ENCODE results near the gene OLA1. TPM values are rescaled to one million over a fixed set of nuclear protein-coding genes. Genes with fewer than 3 reads are reported as not detected.

OLA1 gene
- total RNA-seq, 1 experiment from 2014 or later: 110 TPM

- no peak for DNase-seq (ENCODE audit: low read depth)
Observed at GRCh38 chr2:174224665-174225288, 23.6 kb downstream of the OLA1 start.

- no peak for DNase-seq (ENCODE audit: low read depth)
Observed at GRCh38 chr2:174224125-174224524, 24.2 kb downstream of the OLA1 start.

GRCh38 chr2:174223388-174223787 is 24.9 kb downstream of the OLA1 start:
- DNase-seq (ENCODE audit: low read depth): no peak

- no peak for DNase-seq (ENCODE audit: low read depth)
Observed at GRCh38 chr2:174222154-174222553, 26.2 kb downstream of the OLA1 start.

- no peak for DNase-seq (ENCODE audit: low read depth)
Observed at GRCh38 chr2:174219321-174219720, 29.0 kb downstream of the OLA1 start.

- DNase-seq (ENCODE audit: low read depth): no peak
Observed at GRCh38 chr2:174218773-174219172, 29.6 kb downstream of the OLA1 start.

GRCh38 chr2:174217869-174218268 is 30.5 kb downstream of the OLA1 start:
- no peak for DNase-seq (ENCODE audit: low read depth)

GRCh38 chr2:174211954-174212353 is 36.4 kb downstream of the OLA1 start:
- DNase-seq (ENCODE audit: low read depth): no peak

- no peak for DNase-seq (ENCODE audit: low read depth)
Observed at GRCh38 chr2:174210862-174211261, 37.5 kb downstream of the OLA1 start.

- DNase-seq (ENCODE audit: low read depth): no peak
Observed at GRCh38 chr2:174209325-174209724, 39.0 kb downstream of the OLA1 start.

- no peak for DNase-seq (ENCODE audit: low read depth)
Observed at GRCh38 chr2:174208026-174208425, 40.3 kb downstream of the OLA1 start.

GRCh38 chr2:174205562-174205961 is 42.8 kb downstream of the OLA1 start:
- DNase-seq (ENCODE audit: low read depth): no peak

GRCh38 chr2:174202188-174202587 is 46.1 kb downstream of the OLA1 start:
- DNase-seq (ENCODE audit: low read depth): no peak

- DNase-seq (ENCODE audit: low read depth): peak; percentile 73
Observed at GRCh38 chr2:174198846-174199564, 49.3 kb downstream of the OLA1 start.

- DNase-seq (ENCODE audit: low read depth): peak; percentile 4
Observed at GRCh38 chr2:174195253-174195652, 53.1 kb downstream of the OLA1 start.

- no peak for DNase-seq (ENCODE audit: low read depth)
Observed at GRCh38 chr2:174193737-174194136, 54.6 kb downstream of the OLA1 start.

- DNase-seq (ENCODE audit: low read depth): no peak
Observed at GRCh38 chr2:174192664-174193063, 55.7 kb downstream of the OLA1 start.

GRCh38 chr2:174191342-174192074 is 56.8 kb downstream of the OLA1 start:
- DNase-seq (ENCODE audit: low read depth): no peak

- no peak for DNase-seq (ENCODE audit: low read depth)
Observed at GRCh38 chr2:174184915-174185314, 63.4 kb downstream of the OLA1 start.

- no peak for DNase-seq (ENCODE audit: low read depth)
Observed at GRCh38 chr2:174184504-174184903, 63.8 kb downstream of the OLA1 start.

- no peak for DNase-seq (ENCODE audit: low read depth)
Observed at GRCh38 chr2:174183076-174183475, 65.3 kb downstream of the OLA1 start.

GRCh38 chr2:174181368-174181767 is 67.0 kb downstream of the OLA1 start:
- no peak for DNase-seq (ENCODE audit: low read depth)

GRCh38 chr2:174180726-174181236 is 67.6 kb downstream of the OLA1 start:
- DNase-seq (ENCODE audit: low read depth): no peak

Data from M059J (cell line).